Measurements from ENCODE around the gene DCDC1.

The DCDC1 gene

GRCh38 chr11:31369348-31370329 is at the start of gene DCDC1, which contains the start of gene DNAJC24:
DCDC1 (minus strand) TSS chr11:31369739; CDS start chr11:31328280, 41,459 bp downstream.
DNAJC24 (plus strand) TSS chr11:31369860; CDS start chr11:31370749, 889 bp downstream.
- DNase-seq: peak; percentile 90

- DNase-seq: no peak
Measured at GRCh38 chr11:31419138-31419537, 49.6 kb upstream of the DCDC1 start.

- no peak for DNase-seq
Measured at GRCh38 chr11:31417816-31418215, 48.3 kb upstream of the DCDC1 start.

- DNase-seq: no peak
Measured at GRCh38 chr11:31417357-31417756, 47.8 kb upstream of the DCDC1 start.

DNA sequence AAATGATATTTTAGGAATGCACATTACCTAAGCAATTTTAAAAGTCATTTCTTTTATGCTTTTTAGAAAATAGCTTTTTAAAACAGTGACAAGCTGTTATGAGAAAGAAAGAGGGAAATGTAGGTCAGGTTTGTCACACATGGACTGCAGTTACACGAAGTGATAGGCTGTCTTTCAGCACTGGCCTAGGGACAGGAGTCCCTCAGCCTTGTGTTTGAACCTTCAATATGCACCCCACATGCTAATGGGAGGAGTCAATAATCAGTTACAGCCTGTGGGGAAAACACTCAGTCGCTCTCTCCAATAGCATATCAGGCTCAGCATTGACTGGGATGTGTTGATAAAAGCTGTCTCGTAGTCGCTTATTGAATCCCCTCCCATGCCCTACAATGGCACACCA is 45.9 kb upstream of the DCDC1 start:
- DNase-seq: no peak

GRCh38 chr11:31414338-31414737 is 44.8 kb upstream of the DCDC1 start:
- DNase-seq: no peak

DNA sequence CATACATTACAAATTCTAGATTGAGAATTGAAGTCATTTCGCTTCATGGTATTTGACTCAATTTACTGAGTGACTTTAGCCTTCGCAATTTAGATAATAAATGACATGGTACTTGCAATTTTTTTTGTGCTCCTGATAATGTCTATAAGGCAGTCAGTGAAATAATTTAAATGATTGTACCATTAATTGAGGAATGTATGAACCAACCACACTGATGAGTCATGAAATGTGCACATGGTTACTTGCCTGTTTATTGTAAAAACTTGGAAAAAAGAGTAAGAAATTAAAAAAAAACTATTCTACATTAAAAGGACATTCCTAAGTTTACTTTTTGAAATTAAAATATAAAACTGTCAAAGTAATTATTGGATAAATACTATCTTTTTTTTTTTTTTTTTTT is 43.4 kb upstream of the DCDC1 start:
- peak; percentile 77 for DNase-seq

DNA sequence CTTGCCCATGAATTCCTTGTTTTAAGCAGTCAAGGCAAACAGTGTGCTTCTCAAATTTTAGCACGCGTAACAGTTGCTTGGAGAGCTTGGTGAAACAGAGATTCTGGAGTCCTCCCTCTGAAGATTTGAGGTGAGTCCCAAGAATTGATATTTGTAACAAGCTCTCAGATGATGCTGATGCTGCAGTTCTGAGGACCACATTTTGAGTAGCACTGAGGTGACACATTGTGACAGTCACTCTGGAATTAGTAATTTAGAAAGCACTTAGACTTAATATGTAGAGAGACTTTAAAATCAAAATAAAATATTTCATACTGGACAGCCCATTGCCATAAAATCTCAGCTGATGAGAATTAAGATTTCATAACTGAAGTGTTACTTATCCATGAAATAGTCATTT is 38.7 kb upstream of the DCDC1 start:
- DNase-seq: no peak

- DNase-seq: no peak
Measured at GRCh38 chr11:31404614-31405013, 35.1 kb upstream of the DCDC1 start.

- DNase-seq: peak; percentile 21
Measured at GRCh38 chr11:31397239-31397834, 27.8 kb upstream of the DCDC1 start.

- peak; percentile 29 for DNase-seq
Measured at GRCh38 chr11:31387379-31387778, 17.8 kb upstream of the DCDC1 start.

DNA sequence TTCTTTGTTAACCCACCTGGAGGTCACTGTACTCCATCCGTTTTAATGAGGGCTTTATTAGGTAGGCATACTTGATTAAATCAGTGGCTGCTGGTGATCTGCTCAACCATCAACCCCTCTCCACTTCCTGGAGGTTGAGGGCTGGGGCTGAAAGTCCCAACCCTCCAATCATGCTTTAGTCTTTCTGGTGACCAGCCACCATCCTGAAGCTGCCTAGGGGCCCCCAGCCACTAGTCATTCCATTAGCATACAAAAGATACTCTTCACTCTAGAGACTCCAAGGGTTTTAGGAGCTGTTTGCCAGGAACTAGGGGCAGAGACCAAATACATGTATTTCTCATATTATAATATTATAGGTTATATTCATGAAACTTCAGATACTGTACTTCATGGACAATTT is 13.6 kb upstream of the DCDC1 start:
- no peak for DNase-seq

DNA sequence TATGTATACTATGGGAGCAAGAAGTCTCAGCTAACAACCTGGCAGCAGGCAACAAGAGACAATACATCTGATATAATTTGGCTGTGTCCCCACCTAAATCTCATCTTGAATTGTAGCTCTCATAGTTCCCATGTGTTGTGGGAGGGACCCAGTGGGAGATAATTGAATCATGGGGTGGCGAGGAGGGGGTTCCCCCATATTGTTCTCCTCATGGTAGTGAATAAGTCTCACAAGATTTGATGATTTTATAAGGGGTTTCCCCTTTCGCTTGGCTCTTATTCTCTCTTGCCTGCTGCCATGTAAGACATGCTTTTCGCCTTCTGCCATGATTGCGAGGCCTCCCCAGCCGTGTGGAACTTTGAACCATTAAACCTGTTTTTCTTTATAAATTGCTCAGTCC is 6.3 kb upstream of the DCDC1 start:
- no peak for DNase-seq

GRCh38 chr11:31366795-31367194 is 2.7 kb downstream of the DCDC1 start:
- no peak for DNase-seq

DNA sequence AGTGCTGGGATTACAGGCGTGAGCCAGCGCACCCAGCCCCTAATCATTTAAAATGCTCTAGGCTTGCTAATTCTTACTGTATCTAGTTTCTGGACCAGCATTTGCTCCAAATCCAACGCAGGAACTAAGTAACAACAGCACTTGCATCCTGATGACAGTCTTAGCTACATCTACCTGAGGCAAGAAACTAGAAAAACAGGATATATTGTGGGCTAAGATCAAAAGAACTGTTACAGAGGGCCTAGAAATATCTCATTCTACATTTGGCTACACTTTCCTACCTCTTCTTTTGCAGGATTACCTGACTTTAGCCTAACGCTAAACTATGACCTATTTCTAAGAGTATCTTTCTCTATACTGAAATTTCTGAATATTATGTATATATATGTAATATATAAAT is 7.8 kb downstream of the DCDC1 start:
- no peak for DNase-seq

- no peak for DNase-seq
Measured at GRCh38 chr11:31355817-31356216, 13.7 kb downstream of the DCDC1 start.

DNA sequence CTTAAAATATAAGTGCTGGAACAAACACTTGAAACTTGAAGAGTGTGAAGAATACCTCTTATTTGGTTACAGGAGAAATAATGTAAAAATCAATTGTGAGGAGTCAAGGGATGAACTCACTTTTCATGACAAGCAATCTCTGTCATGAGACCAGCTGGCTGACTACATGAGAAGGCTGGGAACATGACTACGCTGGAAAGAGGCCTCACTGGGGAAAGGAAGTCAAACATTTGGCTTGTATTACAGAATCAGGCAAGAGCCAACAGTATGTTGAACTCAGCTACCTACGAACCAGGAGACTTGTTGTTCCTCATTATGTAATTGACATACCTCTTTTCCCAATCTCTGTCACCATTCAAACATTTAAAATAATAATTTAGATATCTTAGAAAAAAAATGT is 14.4 kb downstream of the DCDC1 start:
- DNase-seq: no peak

GRCh38 chr11:31351168-31351567 is 18.4 kb downstream of the DCDC1 start:
- no peak for DNase-seq

DNA sequence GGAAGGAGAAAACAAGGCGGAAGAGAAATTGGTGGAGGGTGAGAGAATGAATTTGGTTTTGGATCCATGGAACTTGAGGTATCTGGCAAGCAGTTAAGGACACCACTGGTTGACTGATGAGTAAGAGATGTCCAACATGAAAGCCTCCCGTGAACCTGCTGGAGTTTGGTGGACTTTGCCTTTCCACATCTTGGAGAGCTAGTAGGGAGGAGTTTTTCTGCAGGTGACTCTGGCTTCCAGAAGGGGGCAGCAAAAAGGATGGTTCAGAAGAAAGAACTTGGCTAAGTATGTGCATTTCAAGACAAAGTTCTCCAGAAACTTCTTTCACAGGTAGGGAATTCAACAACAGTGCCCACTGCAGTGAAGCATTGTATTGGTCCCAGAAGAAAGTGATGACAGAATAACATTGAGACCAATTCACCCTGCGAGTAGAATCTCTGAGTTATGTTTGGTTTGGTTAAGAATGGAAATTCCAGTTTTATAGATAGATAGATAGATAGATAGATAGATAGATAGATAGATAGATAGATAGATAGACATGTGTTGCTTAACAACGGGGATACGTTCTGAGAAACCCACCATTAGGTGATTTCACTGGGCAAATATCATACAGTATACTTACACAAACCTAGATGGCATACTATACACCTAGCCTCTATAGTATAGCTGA is 28.5 kb downstream of the DCDC1 start:
- DNase-seq: peak; percentile 4

GRCh38 chr11:31337806-31338205 is 31.7 kb downstream of the DCDC1 start:
- no peak for DNase-seq

DNA sequence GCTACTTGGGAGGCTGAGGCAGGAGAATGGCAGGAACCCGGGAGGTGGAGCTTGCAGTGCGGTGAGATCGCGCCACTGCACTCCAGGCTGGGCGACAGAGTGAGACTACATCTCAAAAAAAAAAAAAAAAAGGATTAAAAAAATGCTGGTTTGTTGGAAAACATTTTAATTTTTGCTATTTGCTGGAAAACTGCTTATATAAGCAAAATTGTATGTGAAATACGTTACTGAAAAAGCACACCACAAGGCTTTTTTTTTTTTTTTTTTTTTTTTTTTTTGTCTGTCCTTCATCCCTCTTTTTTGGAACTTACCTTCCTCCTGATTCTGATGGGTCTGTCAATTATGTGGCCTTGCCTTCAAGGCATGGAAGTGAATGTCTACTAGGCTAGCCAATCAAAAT is 40.8 kb downstream of the DCDC1 start:
- no peak for DNase-seq

DNA sequence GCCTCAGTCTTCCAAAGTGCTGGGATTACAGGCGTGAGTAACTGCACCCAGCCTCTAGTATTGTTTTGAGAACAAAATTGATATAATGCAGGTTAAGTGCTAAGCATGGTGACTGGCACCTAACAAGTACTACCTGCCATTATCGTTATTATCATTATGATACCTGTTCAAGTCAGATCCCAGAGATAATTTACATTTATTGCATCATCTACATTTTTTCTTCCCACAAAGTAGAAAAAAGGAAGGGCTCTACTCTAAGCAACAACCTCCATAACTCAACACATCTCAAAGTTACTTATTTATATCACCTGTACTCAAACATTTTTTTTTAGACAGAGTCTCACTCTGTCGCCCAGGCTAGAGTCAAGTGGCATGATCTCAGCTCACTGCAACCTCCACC is 42.1 kb downstream of the DCDC1 start:
- DNase-seq: no peak

- no peak for DNase-seq
Measured at GRCh38 chr11:31326470-31327148, 42.9 kb downstream of the DCDC1 start.
